Subcutaneous adipose tissue (tissue), 4 donors: Measurements from ENCODE around the gene INHA. TPM values are rescaled to one million over a fixed set of nuclear protein-coding genes. Genes with fewer than 3 reads are reported as not detected.

Source experiments
- small RNA-seq: library from RNA; depleted of rRNA; stranded (forward); fragments of <200 nt; gene quantifications from one replicate; pipeline ENCODE3, GENCODE V24; 2016
- total RNA-seq, 4 donors: library from RNA; depleted of rRNA; stranded (reverse); fragments of >200 nt; gene quantifications; one replicate each; pipeline ENCODE4 v1.1.0, GENCODE V29; 2016
- TF ChIP-seq, protein P1 (sequence below): fragments of 450-650 bp; IDR thresholded peaks from one replicate; pipeline ENCODE4 v1.5.1; 2016; ENCODE audit warnings: low read depth, mild to moderate bottlenecking, control low read depth, antibody characterized with exemption, moderate library complexity

Gene INHA
- total RNA-seq, 4 donors from 2014 or later, result 0.66 to 1.5 TPM; not detected in 2

DNA sequence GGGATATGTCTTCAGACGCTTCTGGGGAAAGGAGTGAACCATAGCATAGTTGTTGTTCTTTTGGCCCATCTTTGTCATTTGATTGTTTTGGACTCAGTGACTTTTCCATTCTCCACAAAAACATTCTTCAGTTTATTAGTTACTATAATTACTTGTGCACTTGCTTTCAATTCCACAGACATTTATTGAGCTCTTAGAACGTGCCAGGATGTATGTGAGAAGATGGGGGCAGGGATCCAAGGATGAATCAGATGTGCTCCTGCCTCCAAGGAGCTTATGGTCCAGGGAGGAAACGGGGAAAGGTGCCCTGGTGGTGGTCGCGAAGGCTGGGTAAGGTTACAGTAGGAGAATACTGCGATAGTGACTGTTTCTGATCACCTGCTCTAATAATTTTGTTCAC is 48.4 kb downstream of the INHA start:
- TF ChIP-seq, protein P1, sequence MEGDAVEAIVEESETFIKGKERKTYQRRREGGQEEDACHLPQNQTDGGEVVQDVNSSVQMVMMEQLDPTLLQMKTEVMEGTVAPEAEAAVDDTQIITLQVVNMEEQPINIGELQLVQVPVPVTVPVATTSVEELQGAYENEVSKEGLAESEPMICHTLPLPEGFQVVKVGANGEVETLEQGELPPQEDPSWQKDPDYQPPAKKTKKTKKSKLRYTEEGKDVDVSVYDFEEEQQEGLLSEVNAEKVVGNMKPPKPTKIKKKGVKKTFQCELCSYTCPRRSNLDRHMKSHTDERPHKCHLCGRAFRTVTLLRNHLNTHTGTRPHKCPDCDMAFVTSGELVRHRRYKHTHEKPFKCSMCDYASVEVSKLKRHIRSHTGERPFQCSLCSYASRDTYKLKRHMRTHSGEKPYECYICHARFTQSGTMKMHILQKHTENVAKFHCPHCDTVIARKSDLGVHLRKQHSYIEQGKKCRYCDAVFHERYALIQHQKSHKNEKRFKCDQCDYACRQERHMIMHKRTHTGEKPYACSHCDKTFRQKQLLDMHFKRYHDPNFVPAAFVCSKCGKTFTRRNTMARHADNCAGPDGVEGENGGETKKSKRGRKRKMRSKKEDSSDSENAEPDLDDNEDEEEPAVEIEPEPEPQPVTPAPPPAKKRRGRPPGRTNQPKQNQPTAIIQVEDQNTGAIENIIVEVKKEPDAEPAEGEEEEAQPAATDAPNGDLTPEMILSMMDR, result no peak

GRCh38 chr2:219621935-219622334 is 49.8 kb downstream of the INHA start:
- TF ChIP-seq, protein P1, result no peak

DNA sequence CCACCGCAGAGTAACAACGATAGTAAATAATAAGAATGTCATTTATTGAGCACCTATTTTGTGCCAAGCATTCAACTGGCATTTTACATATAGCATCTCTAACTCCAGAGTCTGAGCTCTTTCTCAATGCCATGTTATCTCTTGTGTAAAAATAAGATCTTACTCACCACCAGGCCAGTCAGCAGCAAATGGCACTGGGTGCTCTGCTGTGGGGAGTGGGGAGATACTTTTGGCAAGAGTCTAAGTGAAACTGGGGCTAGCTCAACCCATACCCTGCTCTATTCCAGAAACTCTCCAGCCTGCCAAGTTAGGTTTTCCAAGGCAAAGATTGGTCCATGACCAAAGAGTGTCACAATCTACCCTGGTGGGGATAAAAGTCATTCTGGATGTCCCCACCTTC is 50.4 kb downstream of the INHA start:
- TF ChIP-seq, protein P1, result no peak

GRCh38 chr2:219624565-219624964 is 52.5 kb downstream of the INHA start:
- TF ChIP-seq, protein P1, result no peak

GRCh38 chr2:219625179-219625578 is 53.1 kb downstream of the INHA start:
- TF ChIP-seq, protein P1, result no peak

Small RNAs within 50 kb of the gene (small RNA-seq; reads per million reads assigned to genes)
- gene MIR3132 (not detected), gene RN7SKP213 (not detected)

Other genes starting within 250 kb of the INHA start
- gene RESP18, start 239.6 kb upstream of the INHA start, total RNA-seq, result not detected
- gene DNPEP, start 184.4 kb upstream of the INHA start, total RNA-seq, result 10 to 100 TPM; 45.0 to 98.5 (median 54.1) TPM
- 10 to 100 TPM in 2 of 4 donors, 1 to 10 TPM in 2; 3.1 to 28.8 (median 13.3) TPM for gene DES, start 153.9 kb upstream of the INHA start, total RNA-seq
- gene SPEG, start 137.5 kb upstream of the INHA start, total RNA-seq, result 1 to 10 TPM in 3 of 4 donors, under 1 TPM in 1; 0.49 to 5.9 (median 2.9) TPM
- gene GMPPA, start 73.4 kb upstream of the INHA start, total RNA-seq, result 10 to 100 TPM; 16.3 to 38.2 (median 18.2) TPM
- gene ASIC4, start 57.8 kb upstream of the INHA start, total RNA-seq, result not detected
- gene CHPF, start 28.5 kb upstream of the INHA start, total RNA-seq, result 10 to 100 TPM in 3 of 4 donors, 1 to 10 TPM in 1; 7.8 to 41.6 (median 24.7) TPM
- gene TMEM198, start 28.3 kb upstream of the INHA start, total RNA-seq, result 1 to 10 TPM in 2 of 4 donors, under 1 TPM in 1, not detected in 1; 0.68 to 1.7 (median 1.5) TPM
- 100 to 1,000 TPM in 1 of 4 donors, 10 to 100 TPM in 3; 37.5 to 118 (median 51.6) TPM for gene OBSL1, start 771 bp upstream of the INHA start, total RNA-seq
- 10 to 100 TPM in 3 of 4 donors, 1 to 10 TPM in 1; 5.4 to 20.5 (median 10.4) TPM for gene STK11IP, start 25.5 kb downstream of the INHA start, total RNA-seq
- gene SLC4A3, start 55.3 kb downstream of the INHA start, total RNA-seq, result 1 to 10 TPM in 3 of 4 donors, under 1 TPM in 1; 0.65 to 5.7 (median 1.8) TPM